GM19025 (cell line): ENCODE data around the gene EHD4.

Source experiments
- ATAC-seq: cut with Tn5 transposase; IDR thresholded peaks from one replicate; pipeline ENCODE4 v1.9.1; 2021; ENCODE audit warnings: mild to moderate bottlenecking, low read depth, moderate library complexity; ENCODE audit not compliant: unreplicated experiment

The EHD4 gene

DNA sequence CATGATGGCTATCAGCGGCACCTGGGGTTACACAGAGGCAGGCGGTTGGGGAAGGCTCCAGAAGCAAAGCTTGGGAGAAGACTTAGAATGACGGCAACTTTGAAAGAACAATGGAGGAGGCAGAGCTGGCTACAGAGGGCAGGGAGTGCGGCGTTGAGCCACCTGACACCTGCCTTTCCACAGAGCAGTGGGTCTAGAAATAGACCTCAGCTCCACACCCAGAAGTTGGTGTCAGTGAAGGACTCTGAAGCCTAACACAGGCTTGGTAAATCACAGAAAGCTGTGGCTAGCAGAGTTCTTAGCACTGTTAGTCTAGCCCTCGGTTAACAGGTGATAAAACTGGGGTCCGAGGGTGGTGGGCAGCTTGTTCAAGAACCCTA lies 23.1 kb upstream of the EHD4 start:
- ATAC-seq, result no peak

DNA sequence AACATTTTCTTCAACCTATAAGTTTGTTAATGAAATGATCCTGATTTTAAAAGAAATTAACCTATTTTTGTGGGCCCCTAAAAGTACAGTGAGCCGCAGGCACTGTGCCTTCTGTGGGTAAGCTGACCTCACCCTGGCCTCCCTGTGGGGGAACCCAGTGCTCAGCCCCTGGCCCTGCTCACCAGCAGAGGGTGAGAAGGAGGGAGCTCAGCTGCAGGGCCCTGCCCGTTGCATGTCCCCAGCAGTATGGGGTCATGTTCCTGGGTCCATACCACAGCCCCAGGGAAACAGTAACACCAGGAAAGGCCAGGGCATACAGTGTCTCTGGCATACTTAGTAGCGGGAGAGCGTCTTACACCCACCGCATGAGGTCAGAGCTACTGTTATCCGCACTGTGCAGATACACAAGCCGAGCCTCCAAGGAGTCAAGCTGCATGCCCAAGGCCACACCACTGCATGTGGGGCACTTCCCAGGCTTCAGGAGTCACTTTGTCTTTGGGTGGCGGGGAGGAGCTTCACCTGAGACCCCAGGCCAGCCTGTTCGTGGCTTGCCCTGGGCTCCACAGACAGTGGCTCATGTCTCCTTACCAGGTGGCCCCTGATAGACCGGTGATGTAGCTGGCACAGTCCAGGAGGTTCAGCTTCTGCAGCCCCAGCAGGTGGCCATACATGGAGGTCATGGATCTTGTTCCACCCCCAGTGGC lies 22.6 kb upstream of the EHD4 start:
- ATAC-seq, result no peak

DNA sequence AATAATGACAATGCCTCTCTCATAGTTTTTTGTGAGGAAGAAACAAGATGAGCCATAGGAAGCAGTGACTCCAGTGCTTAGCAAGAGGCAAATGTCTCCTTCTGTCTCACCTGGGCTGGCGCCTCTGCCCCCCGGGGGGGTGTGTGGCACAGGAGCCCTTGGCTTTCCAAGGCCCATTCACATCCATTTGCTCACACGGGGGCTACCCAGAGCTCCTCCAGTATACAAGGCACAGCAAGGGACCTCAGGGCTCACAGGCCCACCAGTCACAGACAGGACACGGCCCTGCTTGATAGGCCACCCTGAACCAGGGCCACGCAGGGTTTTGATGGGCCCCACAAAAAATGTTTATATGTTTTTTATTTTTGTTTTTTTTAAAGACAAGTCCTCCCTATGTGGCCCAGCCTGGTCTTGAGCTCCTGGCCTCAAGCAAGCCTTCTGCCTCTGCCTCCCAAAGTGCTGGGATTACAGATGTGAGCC lies 21.9 kb upstream of the EHD4 start:
- no peak for ATAC-seq

DNA sequence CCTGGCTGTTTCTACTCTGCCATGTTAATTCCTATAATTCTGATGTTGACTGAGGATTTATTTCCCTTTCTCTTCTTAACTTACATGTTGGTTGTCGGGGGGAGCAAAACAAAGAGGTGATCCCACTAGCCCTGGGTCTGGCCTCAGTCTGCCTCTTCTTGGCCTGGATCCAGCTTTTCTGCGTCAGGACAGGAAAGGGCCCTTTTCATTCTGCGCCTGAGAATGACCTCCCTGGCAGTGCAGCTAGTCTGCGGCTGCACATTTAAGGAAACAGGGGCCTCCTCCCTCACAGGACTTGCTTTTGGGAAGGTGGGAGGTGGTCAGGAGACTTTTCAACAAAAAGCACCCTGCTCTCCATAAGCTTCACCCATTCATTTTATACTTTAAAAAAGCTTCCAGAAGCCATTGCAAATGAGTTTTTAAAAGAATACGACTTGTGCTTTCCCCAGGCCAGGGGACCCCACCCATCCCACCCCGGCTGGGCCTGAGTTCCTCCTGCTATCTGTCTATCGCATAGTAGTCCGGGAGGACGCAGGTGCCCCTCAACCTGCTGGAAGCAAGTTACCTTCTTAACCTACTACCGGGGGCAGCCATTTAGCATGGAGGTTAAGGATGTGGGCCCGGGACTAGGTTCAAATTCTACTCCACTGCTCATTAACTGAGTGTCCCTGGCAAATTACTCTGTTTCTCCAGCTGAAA lies 21.3 kb upstream of the EHD4 start:
- ATAC-seq, result no peak

DNA sequence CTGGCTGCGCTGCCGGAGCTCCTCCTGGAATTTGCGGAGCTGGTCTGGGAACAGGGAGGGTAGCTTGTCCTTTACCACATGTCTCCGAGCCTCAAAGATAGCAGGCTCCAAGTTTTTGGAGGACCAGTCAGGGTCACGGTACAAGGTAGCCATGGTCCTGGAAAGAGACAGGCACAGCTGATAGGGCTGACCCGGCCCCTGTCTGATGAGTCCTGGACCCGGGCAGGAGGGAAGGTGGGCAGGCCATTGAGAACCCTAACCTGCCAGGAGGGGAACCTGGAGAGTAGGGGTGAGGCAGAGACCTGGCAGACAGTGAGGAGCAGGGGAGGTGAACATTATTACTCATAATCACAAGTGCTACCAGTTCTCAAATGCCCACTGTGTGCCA lies 20.4 kb upstream of the EHD4 start:
- no peak for ATAC-seq

DNA sequence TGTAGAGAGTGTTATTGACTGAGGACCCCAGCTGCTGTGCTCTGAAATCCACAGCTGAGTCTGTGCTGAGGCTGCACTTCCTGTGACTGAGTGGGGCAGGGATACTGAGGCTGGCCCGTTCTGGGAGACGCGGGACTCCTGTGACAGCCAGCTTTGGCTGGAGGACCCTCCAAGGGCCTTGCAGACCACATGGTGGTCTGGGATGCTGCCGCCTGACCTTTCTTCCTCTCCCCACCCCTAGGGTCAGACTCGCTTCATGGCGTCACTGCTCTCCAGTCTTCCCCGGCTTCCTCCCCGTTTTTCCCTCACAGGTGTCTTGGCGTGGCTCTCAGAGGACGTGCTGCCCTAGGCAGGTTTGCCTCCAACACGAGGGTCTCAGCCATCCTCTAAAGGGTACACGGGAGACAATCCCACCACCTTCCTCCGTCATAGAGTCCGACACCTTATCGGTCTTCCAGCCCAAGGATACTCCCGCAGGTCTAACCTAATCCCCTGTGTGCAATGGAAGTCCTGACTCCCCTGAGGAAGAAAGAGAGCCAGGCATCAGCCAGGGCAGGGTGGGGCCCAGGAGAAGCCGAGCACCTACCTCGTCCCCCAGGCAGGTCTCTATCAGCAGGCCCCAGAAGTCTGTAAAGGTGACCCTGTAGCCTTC lies 19.9 kb upstream of the EHD4 start:
- no peak for ATAC-seq

DNA sequence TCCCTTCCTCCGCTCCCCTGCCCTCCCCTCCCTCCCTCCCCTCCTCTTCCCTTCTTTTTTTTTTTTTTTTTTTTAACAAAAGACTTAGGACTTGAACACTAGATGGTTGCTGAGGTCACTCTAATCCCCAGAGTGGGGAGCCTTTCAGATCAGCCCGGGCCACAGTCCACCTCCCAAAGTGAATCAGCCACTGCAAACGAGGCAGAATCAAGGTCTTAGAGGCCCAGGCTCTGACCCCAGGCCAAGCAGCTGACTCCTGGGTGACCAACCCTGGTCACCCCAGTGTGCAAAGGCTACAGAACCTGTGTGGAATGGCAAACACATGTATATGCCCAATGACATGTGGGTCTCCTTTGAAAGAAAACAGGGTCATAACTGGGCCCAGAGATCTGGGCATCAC lies 18.3 kb upstream of the EHD4 start:
- no peak for ATAC-seq

DNA sequence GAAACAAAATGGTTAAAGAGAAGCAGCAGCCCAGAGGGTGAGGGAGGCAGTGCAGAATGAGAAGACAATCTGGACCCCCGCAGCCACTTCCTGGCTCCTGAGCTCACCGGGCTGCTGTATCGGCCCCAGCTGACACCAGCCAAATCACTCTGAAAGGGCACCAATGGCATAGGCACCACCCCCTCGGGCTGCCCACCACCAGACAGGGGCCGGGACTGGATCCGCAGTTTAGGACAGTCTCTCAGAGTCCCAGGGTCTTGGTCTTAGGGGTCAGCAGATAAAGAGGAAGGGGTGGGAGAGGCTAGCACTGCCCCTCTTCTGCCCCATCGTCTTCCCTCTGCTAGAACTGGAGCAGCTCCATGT lies 17.9 kb upstream of the EHD4 start:
- no peak for ATAC-seq

DNA sequence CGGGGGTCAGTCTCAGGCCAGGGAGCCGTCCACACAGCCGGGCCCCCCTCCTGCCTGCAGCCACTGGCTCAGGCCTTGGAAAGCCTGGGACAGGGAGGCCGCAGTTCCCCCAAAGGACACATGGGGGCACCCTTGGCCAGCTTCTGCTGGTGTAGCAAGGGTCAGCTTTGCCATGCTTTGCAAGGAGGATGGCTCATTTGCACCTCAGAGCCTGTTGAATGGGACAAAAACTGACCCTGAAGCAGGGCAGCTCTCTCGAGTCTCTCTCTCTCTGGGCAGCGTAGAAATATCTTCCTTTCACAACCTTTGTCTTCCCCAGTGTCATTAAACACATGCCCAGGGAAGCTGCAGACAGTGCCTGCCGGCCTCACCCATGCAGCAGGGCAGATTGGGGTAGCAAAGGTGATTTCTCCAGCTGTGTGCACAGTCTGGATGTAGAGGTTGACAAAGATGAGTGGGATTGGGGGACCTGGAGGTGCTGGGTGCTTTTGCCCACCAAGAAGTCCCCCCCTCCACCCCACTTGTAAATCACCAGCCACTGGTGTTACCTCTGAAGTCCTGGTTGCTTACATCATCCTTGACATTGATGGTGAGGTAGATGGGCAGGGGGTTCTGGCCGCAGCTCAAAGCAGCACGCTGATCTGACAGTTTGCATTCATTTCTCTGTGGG lies 17.4 kb upstream of the EHD4 start:
- no peak for ATAC-seq

DNA sequence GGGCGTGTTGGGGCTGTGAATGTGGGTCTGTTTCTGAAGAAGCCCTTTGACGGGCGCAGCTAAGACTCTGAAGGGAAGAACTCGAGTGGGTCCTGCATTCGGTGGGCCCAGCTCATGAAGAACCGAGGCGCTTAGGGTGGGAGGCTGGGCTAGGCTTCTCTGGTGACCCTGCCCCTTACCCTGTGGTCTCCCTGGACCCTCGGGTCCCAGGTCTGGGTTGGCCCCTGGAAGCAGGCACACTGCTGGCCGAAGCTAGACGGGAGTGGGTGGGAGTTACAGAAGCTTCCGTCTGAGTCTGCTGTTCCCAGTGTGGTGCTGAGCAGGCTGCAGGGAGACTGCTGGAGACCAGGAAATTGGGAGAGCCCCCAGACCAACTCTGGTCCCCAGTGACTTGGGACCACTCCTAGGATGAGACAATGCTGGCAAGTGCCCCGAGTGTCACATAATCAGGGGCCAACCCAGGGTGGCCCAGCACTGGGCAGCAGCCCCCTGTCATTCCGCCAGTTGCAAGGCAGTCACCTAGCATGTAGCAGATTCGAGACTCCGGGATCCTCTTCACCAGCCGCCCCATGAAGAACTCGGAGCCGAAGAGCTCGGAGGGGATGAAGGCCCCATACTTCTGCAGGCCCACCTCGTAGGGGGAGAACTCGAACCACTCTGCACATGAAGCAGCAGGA lies 16.7 kb upstream of the EHD4 start:
- ATAC-seq, result no peak

DNA sequence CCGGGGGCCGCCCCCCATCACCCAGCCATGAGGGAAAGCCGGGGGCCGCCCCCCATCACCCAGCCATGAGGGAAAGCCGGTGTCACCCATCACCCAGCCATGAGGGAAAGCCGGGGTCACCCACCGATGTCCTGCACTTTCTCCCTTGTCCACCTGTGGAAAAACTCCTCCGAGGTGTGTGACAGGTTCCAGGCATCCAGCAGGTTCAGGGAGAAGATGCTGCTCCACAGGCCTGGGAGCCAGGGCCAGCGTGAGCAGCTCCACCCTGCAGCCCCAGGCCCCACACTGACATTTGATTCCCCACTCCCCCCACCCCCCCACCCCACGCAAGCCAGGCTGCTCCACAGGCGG lies 15.5 kb upstream of the EHD4 start:
- ATAC-seq, result no peak

DNA sequence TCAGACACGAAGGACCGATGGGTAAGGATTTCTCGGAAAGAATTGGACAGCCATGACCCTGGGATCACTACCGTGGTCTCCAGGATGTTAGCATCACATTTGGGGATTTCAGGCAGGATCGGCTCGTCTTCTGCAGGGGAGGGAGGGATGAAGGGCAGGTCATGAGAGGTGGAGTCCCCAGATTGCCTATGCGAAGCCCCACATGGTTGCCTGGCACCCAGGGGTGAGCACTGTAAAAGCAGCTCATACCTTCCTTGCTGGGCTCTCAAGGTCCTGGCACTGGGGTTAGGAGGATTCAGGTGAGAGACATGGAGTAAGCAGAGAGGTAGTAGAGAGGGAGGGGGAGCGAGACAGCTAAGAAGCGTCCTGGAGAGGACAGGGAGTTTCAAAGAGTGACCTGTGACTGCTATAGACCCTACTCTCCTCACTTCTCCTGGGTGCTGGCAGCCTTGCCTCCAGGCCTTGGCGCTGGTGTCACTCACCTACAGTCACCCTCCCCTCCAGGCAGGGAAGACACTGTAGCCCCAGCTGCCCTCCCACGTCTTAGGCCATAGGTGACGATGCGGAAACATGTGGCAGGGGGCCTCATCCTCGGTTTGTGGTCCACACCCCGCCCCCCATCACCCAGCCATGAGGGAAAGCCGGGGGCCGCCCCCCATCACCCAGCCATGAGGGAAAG lies 15.0 kb upstream of the EHD4 start:
- no peak for ATAC-seq

DNA sequence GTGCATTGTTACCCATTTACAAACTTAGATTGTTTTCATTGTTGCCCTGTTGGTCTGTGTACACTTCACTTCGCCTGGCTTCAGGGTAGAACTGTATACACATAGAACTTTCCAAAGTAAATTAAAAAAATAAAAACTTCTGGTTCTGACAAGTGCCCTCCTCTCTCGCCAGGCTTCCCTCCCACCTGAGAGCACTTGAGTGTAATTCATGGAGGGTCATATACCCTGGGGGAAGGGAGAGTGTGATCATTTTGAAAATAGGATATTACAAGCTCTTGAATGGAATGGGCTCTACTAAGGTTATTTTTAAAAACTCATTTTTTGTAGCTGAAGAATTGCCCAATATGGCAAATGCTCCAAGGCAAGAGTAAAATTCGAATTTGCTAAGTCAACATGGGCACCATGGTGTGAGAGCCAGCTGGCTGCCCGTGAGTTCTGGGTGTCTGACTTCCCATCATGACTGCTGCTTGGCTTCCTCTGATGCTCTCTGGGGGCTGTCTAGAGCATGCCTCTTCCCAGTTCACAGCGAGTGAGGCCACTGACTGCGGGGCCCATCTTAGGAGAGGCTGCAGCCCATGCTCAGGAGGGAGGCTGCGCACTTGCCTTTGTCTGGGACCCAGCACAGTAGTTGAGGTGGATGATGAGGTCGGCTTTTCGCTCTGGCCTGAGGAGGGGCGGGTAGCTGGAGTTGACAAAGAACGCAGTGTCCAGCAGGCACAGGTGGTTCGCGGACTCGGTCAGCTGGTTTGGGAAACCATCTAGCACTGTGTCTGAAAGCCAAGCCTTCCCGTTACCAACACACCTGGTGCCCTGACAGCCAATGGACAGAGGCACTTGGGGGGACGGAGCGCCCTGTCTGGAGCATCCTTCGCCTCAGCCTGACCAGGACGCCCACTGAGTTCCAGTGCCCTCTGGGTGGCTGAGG lies 13.1 kb upstream of the EHD4 start:
- ATAC-seq, result no peak

DNA sequence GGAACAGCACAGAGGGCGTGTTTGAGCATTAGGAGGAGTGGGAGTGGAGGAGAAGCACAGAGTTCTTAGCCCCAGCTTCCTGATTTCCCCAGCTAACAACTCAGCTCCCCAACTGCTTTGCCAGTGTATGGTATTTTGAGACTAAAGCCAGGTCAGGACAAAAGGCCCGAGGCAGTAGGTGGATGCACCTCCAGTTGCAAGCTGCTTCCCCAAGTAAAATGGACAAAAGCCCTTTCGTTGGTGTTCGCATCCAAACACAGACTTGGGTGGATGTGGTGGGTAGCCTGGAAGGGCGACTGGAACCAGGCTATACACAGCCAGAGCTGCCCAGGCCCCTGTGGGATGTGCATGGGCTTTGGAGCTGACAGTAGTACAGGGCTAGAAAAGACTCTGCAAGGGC lies 12.3 kb upstream of the EHD4 start:
- no peak for ATAC-seq

DNA sequence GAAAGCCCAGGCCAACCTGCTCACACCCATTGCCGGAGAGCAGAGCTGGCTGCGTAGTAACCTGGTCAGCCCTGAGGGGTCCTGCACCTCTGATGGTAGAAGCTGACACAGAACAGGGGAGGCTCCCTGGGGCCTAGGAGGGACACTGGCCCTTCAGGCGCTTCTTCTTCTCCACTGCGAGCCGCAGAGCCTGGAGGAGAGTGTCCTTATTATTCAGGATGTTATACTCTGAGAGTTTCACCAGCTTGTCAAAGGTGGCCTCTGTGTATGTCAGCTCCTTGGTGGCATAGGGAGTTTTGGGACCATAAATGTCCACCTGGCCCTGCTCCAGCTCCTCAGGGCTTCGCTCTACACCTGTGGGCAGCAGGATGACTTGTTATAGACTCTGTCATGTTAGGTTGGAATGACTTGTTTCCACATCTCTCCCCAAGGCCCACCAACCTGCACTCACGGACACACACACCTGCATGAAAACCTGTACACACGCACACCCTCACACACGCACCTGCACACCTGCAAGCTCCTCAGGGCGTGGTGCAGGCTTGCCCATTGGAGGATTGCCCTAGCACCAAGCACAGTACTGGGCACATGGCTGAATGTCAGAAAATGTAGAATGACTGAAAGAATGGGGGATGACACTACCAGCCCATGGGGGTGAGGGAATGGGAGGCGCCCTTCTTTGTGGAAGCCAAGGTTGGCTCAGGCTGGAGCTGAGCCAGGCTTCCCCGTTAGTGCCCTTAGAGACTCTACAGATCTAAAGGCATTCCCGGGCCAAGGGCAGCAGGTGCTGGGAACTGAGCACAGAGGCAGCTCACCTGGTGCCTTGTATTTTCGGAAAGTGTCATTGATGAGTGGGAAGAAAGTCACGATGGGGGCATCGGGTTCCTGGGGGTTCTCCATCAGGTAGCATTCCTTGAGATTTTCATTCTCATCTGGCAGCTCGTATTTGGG lies 11.5 kb upstream of the EHD4 start:
- ATAC-seq, result no peak

DNA sequence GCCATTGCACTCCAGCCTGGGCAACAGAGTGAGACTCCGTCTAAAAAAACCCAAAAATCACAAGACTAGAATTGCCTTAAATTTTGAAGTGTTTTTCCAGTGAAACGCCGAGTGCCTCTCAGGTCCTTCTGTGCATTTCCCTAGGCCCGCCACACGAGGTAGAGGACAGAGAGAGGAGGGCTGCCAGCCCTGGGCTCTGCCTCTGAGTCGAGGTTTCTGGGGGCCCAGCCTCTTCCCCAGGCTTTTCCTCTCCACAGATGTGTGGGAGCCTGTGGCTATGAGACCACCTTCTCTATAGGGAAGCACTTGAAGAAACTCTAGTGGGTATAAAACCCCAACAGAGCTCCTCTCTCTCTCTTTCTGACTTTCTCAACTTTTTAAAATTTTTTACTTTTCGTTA lies 10.9 kb upstream of the EHD4 start:
- ATAC-seq, result no peak

DNA sequence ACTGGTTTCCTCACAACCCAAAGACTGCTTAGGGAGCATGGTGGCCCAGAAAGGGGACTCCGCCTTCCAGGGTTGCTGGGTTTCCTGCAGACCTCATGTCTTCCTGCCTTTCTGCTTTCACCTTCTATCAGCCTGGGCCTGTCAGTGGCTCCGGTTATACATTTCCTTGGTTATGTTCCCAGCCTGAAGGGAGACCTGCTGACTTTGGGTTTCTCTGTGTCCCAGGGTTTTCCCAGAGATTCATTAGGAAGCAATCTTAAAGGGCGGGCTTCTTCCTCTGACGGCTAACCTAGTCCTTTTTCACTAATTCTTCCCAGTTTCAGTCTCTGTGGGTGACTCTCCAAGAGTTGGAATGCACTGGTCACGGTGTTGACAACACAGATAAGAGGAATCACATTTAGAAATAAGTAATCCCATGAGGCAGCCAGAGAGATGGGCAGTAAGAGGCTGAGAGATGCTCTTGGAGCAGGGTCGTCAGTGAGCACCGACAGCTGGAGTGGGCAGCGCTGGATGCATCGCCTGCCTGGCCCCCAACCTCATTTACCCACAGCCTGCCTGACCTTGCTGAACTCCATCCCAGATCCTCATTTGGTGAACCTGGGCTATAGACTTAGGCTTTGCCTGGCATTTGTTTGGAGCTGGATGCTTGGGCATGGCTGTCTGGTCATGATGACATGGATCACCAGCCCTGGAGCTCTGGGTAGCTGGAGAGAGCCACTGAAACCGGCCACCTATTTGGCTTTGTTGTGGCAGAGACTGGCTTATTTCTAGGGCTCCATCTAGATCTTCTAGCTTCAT lies 10.0 kb upstream of the EHD4 start:
- no peak for ATAC-seq
